ENCODE results near the gene MLXIPL.
A peak's percentile ranks its signal among the peaks of the same experiment; 100 is the strongest.

Gene MLXIPL

GRCh38 chr7:73652541-73652949, 28.2 kb upstream of the MLXIPL start:
- H3K4me3 ChIP-seq (ENCODE audit: low read depth, low read length): no peak overlapping the region
- DNase-seq (ENCODE audit: low read depth): no peak
- TF ChIP-seq, protein P1, sequence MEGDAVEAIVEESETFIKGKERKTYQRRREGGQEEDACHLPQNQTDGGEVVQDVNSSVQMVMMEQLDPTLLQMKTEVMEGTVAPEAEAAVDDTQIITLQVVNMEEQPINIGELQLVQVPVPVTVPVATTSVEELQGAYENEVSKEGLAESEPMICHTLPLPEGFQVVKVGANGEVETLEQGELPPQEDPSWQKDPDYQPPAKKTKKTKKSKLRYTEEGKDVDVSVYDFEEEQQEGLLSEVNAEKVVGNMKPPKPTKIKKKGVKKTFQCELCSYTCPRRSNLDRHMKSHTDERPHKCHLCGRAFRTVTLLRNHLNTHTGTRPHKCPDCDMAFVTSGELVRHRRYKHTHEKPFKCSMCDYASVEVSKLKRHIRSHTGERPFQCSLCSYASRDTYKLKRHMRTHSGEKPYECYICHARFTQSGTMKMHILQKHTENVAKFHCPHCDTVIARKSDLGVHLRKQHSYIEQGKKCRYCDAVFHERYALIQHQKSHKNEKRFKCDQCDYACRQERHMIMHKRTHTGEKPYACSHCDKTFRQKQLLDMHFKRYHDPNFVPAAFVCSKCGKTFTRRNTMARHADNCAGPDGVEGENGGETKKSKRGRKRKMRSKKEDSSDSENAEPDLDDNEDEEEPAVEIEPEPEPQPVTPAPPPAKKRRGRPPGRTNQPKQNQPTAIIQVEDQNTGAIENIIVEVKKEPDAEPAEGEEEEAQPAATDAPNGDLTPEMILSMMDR (IDR thresholded peaks at IDR 0.05; ENCODE audit: low read depth, low read length, missing control alignments): no peak
- in situ Hi-C loops (cut with HindIII; ENCODE audit: low sequenced_read_pairs): no loop called here

- TF ChIP-seq, protein P1 (IDR thresholded peaks at IDR 0.05; ENCODE audit: low read depth, low read length, missing control alignments): no peak
- in situ Hi-C loops (cut with HindIII; ENCODE audit: low sequenced_read_pairs): no loop called here
- no peak for DNase-seq (ENCODE audit: low read depth)
- H3K4me3 ChIP-seq (ENCODE audit: low read depth, low read length): no peak overlapping the region
Observed at GRCh38 chr7:73650524-73650923, 26.2 kb upstream of the MLXIPL start.

- H3K4me3 ChIP-seq (ENCODE audit: low read depth, low read length): no peak overlapping the region
- TF ChIP-seq, protein P1 (IDR thresholded peaks at IDR 0.05; ENCODE audit: low read depth, low read length, missing control alignments): no peak
- DNase-seq (ENCODE audit: low read depth): no peak
- in situ Hi-C loops (cut with HindIII; ENCODE audit: low sequenced_read_pairs): no loop called here
Observed at GRCh38 chr7:73649576-73649975, 25.3 kb upstream of the MLXIPL start.

DNA sequence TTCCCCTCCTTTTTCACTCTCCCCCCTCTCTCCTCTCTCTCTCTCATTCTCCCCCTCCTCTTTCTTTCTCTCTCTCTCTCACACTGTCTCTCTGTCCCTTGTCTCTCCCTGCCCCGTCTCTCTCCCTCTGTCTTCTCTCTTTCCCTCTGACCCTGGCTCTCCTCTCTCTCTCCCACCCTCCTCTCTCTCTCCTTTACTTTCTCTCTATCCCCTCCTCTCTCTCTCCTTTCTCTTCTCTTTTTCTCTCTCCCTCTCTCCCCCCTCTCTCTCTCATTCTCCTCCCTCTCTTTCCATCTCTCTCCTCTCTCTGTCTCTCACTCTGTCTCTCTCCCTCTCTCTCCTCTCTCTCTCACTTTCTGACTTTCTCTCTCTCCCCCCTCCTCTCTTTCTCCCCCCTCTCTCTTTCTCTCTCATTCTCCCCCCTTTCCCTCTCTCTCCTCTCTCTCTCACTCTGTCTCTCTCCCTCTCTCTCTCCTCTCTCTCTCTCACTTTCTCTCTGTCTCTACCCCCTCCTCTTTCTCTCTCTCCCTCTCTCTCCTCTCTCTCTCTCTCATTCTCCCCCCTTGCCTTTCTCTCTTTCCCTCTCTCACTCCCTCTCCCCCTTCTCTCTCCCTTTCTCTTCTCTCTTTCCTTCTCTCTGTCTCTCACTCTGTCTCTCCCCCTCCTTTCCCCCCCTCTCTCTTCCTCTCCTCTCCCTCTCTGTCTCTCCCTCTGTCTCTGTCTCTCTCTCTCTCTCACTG, 24.4 kb upstream of the MLXIPL start:
- TF ChIP-seq, protein P1 (IDR thresholded peaks at IDR 0.05; ENCODE audit: low read depth, low read length, missing control alignments): no peak
- no peak for DNase-seq (ENCODE audit: low read depth)
- in situ Hi-C loops (cut with HindIII; ENCODE audit: low sequenced_read_pairs): no loop called here
- H3K4me3 ChIP-seq (ENCODE audit: low read depth, low read length): no peak overlapping the region

GRCh38 chr7:73647725-73648592, 23.6 kb upstream of the MLXIPL start:
- in situ Hi-C loops (cut with HindIII; ENCODE audit: low sequenced_read_pairs): no loop called here
- H3K4me3 ChIP-seq (ENCODE audit: low read depth, low read length): peak overlapping the region; percentile 27
- no peak for DNase-seq (ENCODE audit: low read depth)
- TF ChIP-seq, protein P1 (IDR thresholded peaks at IDR 0.05; ENCODE audit: low read depth, low read length, missing control alignments): no peak

DNA sequence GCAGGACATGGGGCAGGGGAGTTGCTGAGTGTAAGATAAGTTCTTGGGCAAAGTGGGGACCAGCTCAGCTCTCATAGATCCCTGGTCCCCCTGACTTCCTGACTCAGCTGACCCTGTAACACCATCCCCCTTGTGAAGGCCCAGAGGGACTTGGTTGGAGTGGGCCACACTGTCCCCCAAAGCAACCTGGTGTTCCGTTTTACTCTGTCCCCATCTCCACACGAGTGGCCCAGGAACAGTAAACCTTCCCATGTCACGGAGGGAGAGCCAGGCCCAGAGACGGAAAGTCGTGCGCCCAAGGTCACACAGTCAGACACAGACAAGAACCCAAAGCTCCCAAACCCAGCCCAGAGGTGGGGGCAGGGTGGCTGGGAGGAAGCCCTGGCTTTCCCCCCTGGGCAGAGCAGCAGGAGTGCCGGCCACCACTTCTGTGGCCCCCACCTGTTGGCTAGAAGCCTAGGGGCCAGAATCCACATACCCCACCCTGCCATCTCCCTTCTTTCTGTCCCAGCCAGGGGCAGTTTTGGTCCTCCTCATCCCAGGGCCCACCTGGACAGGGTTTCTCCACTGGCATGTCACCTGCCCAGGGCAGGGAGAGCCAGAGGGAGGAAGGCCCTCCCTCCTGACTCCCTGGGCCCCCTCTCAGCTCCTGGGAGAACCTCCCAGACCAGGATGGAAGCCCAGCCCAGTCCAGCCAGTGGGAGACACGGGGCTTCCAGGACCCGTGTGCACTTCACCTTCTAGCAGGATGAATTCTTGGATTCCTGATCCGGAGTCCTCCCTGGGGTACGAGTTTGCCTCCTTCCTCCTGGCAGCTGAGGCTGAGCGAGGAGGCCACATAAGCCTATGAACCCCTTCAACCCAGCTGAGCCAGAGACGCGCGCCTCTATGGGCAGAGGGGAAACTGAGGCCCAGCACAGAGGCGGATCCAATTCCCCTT, 22.7 kb upstream of the MLXIPL start:
- TF ChIP-seq, protein P1 (IDR thresholded peaks at IDR 0.05; ENCODE audit: low read depth, low read length, missing control alignments): no peak
- H3K4me3 ChIP-seq (ENCODE audit: low read depth, low read length): no peak overlapping the region
- in situ Hi-C loops (cut with HindIII; ENCODE audit: low sequenced_read_pairs): no loop called here
- DNase-seq (ENCODE audit: low read depth): no peak

Measured in astrocyte of the cerebellum (primary cell).